Fibroblast of lung (primary cell): ENCODE data around the gene GJB3. TPM values are rescaled to one million over a fixed set of nuclear protein-coding genes. Genes with fewer than 3 reads are reported as not detected.

ENCODE experiments used
- DNase-seq, 2 donors: peaks; one replicate each; pipeline versions ENCODE4 v3.0.0 to v3.0.0-alpha.2; 2010; ENCODE audit warnings: low read depth in 2 of 2
- H2AFZ ChIP-seq: 2 replicates; pipeline ENCODE4 v1.5.1; 2012; ENCODE audit warnings: low read length, control low read depth, inconsistent platforms
- H3K27ac ChIP-seq: 2 replicates; pipeline ENCODE4 v1.5.1; 2011; ENCODE audit warnings: low read length, control low read depth; ENCODE audit not compliant: insufficient read depth
- H3K27me3 ChIP-seq: 2 replicates; pipeline ENCODE4 v1.5.1; 2011; ENCODE audit warnings: mild to moderate bottlenecking, low read length; ENCODE audit not compliant: control insufficient read depth, insufficient read depth
- H3K36me3 ChIP-seq: 2 replicates; pipeline ENCODE4 v1.5.1; 2011; ENCODE audit warnings: low read length; ENCODE audit not compliant: control insufficient read depth, insufficient read depth
- H3K4me1 ChIP-seq: 2 replicates; pipeline ENCODE4 v1.5.1; 2011; ENCODE audit warnings: low read length; ENCODE audit not compliant: control insufficient read depth, insufficient read depth; ENCODE audit errors: extremely low read depth
- H3K4me2 ChIP-seq: 2 replicates; pipeline ENCODE4 v1.5.1; 2011; ENCODE audit warnings: low read length, control low read depth; ENCODE audit not compliant: insufficient read depth; ENCODE audit errors: extremely low read depth
- H3K4me3 ChIP-seq, 4 experiments: fragments of 200-600 bp in 1 of 4; sonication (generic) in 1 of 4; replicated peaks in 1 of 4; 2 replicates each; pipeline ENCODE4 v1.5.1; 2011 to 2016; ENCODE audit warnings: low read length in 4 of 4, low read depth in 3 of 4, mild to moderate bottlenecking in 3 of 4, control low read depth in 2 of 4, inconsistent platforms in 1 of 4, mixed read lengths in 1 of 4; ENCODE audit not compliant: insufficient read depth in 1 of 4; ENCODE audit errors: control extremely low read depth in 1 of 4
- H3K79me2 ChIP-seq: 2 replicates; pipeline ENCODE4 v1.5.1; 2012; ENCODE audit warnings: mild to moderate bottlenecking, low read length, inconsistent platforms; ENCODE audit not compliant: control insufficient read depth, insufficient read depth
- H3K9ac ChIP-seq: 2 replicates; pipeline ENCODE4 v1.5.1; 2011; ENCODE audit warnings: mild to moderate bottlenecking, low read length, control low read depth; ENCODE audit not compliant: insufficient read depth
- H3K9me3 ChIP-seq: 2 replicates; pipeline ENCODE4 v1.5.1; 2012; ENCODE audit warnings: low read depth, low read length; ENCODE audit not compliant: control insufficient read depth, insufficient read depth
- H4K20me1 ChIP-seq: 2 replicates; pipeline ENCODE4 v1.5.1; 2011; ENCODE audit warnings: low read length; ENCODE audit not compliant: control insufficient read depth, insufficient read depth; ENCODE audit errors: extremely low read depth
- CTCF ChIP-seq, 2 donors: IDR thresholded peaks in 1 of 2; conservative IDR thresholded peaks in 1 of 2; 1 replicate in 1 of 2; 2 replicates in 1 of 2; pipeline ENCODE4 v1.5.1; 2011 to 2012; ENCODE audit warnings: low read length in 2 of 2, control low read depth in 1 of 2, inconsistent platforms in 1 of 2, low read depth in 1 of 2, mild to moderate bottlenecking in 1 of 2
- EZH2 ChIP-seq: IDR thresholded peaks from 2 replicates; pipeline ENCODE4 v1.5.1; 2012; ENCODE audit warnings: low read length, control low read depth, mild to moderate bottlenecking; ENCODE audit errors: missing control alignments
- polyA plus RNA-seq, 2 donors: library from polyadenylated mRNA; depleted of rRNA in 1 of 2; stranded (reverse) in 1 of 2; unstranded in 1 of 2; fragments of >200 nt; gene quantifications; 2 replicates each; pipeline ENCODE4 v1.2.1, GENCODE V29; 2011 to 2012; ENCODE audit warnings: missing spikeins in 1 of 2
- total RNA-seq: library from RNA; depleted of rRNA; stranded (reverse); fragments of >200 nt; gene quantifications from 2 replicates; pipeline ENCODE4 v1.2.1, GENCODE V29; 2014

GJB3 gene
- total and polyA plus RNA-seq, 2 donors (not counting 1 experiment from before 2014, with no cell fraction given): not detected

GRCh38 chr1:34800214-34800613, 19.2 kb downstream of the GJB3 start:
- Histone ChIP-seq H4K20me1 (no peaks in the 10 kb centered on the region), H3K4me2 (no peak overlapping the region), H3K9ac (no peak overlapping the region), H3K9me3 (no peaks in the 10 kb centered on the region), H3K27ac (no peak overlapping the region), H3K4me1 (no peaks in the 10 kb centered on the region), H3K36me3 (no peaks in the 10 kb centered on the region), H3K4me3 (no peak overlapping the region), H3K79me2 (no peaks in the 10 kb centered on the region), H2AFZ (no peak overlapping the region), H3K27me3 (no peaks in the 10 kb centered on the region)
- peak in 1 of 2 donors; percentile 48 for DNase-seq
- TF ChIP-seq EZH2 (no peak), CTCF (conservative IDR thresholded peaks at IDR 0.05 in 1 of 2, IDR thresholded peaks at IDR 0.05 in 1 of 2; ENCODE audit: low read depth in 1 of 2, low read length in 2 of 2) (no peak)

- Histone ChIP-seq H3K4me3 (no peak overlapping the region), H2AFZ (no peak overlapping the region), H3K9me3 (no peaks in the 10 kb centered on the region), H3K4me1 (no peaks in the 10 kb centered on the region), H3K9ac (no peak overlapping the region), H3K36me3 (no peaks in the 10 kb centered on the region), H4K20me1 (no peaks in the 10 kb centered on the region), H3K27me3 (no peaks in the 10 kb centered on the region), H3K27ac (no peak overlapping the region), H3K79me2 (no peaks in the 10 kb centered on the region), H3K4me2 (no peak overlapping the region)
- TF ChIP-seq EZH2 (no peak), CTCF (conservative IDR thresholded peaks at IDR 0.05 in 1 of 2, IDR thresholded peaks at IDR 0.05 in 1 of 2; ENCODE audit: low read depth in 1 of 2, low read length in 2 of 2) (no peak)
- DNase-seq: no peak
These were observed 22.8 kb downstream of the GJB3 start for GRCh38 chr1:34803770-34804169.

- TF ChIP-seq CTCF (conservative IDR thresholded peaks at IDR 0.05 in 1 of 2, IDR thresholded peaks at IDR 0.05 in 1 of 2; ENCODE audit: low read depth in 1 of 2, low read length in 2 of 2) (no peak), EZH2 (no peak)
- Histone ChIP-seq H3K9me3 (no peaks in the 10 kb centered on the region), H3K4me3 (no peak overlapping the region), H2AFZ (no peak overlapping the region), H3K9ac (no peak overlapping the region), H3K79me2 (no peaks in the 10 kb centered on the region), H3K4me1 (no peaks in the 10 kb centered on the region), H3K27ac (no peak overlapping the region), H3K4me2 (no peak overlapping the region), H4K20me1 (no peaks in the 10 kb centered on the region), H3K27me3 (no peaks in the 10 kb centered on the region), H3K36me3 (no peaks in the 10 kb centered on the region)
- peak in 1 of 2 donors; percentile 60 for DNase-seq
These were observed 25.4 kb downstream of the GJB3 start for GRCh38 chr1:34806396-34806795.
